GM21528 (cell line): ENCODE measurements around the gene CFAP92.

Source experiments
- ATAC-seq: cut with Tn5 transposase; IDR thresholded peaks from one replicate; pipeline ENCODE4 v1.9.1; 2021; ENCODE audit warnings: mild to moderate bottlenecking, moderate library complexity; ENCODE audit not compliant: unreplicated experiment, low FRiP score

The CFAP92 gene

DNA sequence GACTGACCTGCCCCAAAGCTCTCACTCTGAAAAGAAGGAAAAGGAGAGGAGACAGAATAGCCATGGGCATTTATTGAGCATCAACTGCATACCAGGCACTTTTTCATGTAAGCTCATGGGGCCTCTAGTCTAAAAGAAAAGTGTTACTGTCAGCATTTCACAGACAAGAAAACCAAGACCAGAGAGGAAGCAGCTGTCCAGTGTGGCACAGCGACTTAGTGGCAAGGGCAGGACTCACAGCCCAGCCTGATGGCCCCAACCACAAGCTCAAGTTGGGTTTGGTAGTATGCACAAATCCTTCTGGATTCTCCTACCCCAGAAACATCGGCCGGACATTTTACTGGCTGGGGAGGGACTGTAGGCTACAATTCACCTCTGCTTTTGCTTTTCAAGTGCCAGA is 13.0 kb upstream of the CFAP92 start:
- no peak for ATAC-seq

DNA sequence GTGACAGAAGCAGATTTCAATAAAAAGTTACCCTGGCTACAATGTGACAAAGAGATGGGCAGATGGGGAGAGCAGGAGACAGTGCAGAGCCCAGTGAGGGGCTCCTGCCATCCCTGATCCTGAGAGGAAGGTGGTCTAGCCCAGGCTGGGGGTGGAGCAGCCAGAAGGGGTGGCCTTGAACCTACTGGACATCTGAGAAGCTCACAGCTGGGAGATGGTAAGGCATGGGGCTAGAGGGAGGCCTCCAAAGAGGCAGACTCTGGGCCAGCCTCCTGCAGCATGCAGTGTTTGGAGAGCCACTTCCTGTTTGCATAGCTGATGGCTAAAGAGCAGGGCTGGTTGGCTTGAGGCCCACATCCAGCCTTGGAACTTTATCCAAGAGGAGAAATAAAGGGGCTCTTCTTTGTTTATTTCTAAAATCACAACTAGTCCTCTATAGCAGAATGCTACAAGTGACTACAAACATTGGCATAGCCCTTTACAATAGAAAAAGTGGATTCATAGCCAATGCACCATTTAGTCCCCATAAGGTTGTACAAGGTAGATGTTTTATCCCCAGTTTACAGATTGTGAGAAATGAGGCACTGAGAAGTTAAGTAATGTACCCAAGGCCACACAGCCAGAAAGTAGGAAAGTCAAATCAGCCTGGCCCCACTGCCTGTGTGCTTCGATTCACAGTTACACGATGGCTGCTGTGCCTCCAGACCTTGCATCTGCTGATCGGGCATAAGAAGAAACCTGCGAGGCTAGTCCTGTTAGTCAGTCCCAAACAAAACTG is 11.8 kb upstream of the CFAP92 start:
- no peak for ATAC-seq

DNA sequence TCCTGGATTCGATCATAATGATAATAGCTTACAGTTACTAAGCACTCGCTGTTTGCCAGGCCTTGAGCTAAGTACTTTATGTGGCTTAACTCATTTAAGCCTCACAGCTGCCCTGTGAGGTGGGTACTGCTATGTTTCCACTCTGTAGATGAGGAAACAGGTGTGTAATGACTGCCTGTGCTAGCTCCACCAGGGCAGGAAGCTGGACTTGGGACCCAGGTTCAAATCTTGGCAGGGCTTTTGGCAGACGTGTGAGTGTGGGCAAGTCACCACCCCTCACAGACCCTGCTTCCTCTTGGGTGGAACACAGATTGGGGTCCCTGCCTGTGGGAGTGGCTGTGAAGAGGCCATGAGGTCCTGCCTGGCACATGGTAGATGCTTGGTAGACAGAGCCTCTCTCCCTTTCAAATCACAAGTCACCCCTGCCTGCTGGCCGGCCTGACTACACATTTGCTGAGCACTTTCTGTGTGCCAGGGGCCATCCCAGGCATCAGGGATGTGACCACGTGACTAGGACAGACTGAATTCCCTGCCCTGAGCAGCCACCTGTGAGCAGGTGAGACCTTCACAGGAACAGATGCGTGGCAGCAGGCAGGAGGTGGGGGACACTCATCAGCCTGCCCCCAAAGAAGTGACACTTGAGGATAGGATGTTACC is 10.9 kb upstream of the CFAP92 start:
- no peak for ATAC-seq

DNA sequence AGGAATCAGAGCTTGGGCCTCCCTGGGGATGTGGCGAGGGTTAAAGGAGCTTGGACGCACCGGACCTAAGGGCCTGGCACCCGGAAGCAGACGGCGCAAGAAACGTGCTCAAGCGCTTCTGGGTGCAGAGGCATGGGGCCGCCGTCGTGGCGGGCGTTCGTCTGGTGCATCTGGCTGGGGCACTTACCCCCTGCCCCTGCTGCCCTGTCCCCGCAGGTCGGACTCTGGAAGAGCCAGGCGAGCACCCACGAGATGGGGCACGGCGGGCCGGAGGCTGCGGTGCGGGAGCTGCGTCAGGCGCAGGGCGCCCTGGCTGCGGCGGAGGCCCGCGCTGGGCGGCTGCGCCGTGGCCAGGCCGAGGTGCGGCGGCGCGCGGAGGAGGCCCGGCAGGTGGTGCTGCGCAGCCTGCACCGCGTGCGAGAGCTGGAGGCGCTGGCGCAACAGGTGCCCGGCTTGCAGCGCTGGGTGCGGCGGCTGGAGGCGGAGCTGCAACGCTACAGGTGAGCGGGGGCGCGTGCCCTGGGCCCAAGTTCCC is 9.8 kb upstream of the CFAP92 start:
- ATAC-seq, result no peak

DNA sequence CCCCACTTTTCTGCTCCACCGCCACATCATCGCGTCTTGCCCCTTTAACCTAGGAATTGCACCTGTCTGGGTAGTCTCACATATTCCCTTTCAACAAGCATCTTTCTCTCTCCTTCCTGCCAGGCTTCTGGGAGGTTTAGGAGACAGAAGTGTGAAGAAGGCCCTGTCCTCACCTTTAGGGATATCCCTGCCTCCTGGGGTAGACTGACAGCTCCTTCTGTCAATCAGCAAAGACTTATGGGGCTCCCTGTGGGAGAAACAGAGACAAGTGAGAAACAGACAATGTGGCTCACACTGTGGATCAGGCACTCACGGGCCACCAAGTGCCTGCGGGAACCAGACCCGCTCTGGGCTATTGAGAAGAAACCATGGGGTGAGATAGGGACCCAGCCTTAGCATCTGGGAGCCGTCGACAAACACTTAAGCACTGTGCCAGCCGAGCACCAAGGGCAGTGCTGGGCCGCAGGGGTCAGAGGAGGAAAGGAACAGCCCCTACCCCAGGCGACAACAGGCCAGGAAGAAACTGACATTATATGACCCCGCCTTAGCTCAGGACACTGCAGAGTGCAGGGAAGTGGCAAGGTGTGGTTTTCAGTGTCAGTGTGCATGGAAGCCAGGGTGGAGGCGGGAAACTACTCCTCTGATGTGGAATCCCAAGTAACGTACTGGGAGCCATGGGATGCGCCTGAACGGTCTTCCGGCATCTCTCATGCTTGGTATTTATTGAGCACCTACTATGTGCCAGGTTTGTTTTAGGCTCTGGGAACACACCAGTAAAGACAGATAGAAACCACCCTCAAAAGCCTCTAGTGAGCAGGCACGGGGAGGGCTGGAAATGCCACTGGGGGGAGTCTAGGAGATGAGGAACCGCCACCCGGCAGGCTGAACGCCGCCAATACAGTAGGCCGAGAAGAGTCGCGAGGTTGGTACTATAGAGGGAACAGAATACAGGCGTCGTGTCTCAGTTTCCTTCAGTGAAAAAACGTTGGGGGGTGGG is 9.0 kb upstream of the CFAP92 start:
- ATAC-seq, result no peak

DNA sequence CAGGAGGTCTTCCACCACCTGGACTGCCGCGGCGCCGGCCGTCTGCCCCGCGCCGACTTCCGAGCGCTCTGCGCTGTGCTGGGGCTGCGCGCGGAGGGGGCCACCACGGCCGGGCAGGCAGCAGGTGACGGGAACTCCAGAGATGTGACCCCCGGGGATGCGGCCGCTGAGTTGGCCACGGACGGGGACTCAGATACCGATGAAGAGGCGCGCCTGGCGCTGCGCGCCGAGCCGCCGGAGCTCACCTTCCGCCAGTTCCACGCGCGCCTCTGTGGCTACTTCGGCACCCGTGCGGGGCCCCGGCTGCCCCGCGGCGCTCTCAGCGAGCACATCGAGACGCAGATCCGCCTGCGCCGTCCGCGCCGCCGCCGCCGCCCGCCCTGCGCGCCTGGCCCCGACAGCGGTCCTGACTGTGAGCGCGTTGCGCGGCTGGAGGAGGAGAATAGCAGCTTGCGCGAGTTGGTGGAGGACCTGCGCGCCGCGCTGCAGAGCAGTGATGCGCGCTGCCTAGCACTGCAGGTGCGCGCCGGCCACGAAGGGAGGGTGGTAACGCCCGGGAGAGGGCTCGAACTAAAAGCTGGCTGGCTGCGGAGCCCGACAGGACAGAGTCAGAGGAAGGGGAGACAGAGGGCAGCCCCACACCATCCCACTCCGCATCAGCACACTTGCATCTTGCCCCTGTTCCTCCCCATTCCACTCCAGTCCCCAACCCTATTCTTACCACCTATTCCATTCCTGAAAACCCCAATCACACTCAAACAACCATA is 8.1 kb upstream of the CFAP92 start:
- ATAC-seq, result no peak

DNA sequence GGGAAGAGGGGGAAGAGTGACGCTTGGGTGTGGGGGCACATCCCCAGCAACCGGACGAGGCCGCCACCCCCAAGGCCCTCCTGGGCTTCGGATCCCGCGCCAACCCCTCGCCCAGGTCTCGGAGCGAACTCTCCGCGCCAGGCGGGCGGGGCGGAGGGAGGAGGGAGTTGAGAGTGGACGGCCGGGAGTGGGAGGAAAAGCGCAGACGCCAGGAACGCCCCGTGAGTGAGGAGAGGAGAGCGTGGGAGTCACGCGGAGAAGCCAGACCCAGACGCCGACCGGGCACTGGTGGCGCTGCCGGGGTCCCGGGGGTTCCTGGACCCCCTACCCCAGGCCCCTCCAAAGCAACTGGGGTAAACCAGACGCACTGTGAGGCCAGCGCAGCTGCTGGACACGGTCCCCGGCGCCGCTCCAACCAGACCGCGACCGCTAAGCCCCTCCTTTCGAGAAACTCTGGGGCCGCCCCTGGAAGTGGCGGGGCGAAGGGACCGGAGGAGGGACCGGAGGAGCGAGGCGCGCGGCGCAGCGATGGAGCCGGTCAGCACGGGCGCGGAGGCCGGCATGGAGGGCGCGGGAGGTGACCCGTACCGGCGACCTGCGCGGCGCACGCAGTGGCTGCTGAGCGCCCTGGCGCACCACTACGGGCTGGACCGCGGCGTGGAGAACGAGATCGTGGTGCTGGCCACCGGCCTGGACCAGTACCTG is 7.4 kb upstream of the CFAP92 start, which contains the start of gene EFCC1:
TSS of gene EFCC1 (plus strand) at position 204 of the 705 bp plus-strand sequence. CDS start at position 529, 325 bp downstream.
- ATAC-seq, result no peak

DNA sequence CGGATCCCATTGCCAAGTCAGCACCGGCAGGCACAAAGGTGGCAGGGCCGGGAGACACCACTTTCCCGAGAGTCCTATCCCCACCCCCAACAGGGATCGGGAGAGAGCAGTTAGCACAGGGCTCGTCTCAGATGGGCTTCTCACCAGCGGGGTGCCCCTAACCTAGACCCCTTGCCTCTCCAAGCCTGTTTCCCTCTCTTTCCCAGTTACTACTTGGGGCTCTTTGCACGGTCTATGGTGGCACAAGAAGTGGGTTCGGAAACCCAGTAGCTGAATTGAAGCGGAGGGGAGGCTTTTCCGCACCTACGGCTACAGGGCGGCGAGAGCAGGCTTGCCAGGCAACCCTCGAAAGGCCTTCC is 6.8 kb upstream of the CFAP92 start:
- ATAC-seq, result no peak

DNA sequence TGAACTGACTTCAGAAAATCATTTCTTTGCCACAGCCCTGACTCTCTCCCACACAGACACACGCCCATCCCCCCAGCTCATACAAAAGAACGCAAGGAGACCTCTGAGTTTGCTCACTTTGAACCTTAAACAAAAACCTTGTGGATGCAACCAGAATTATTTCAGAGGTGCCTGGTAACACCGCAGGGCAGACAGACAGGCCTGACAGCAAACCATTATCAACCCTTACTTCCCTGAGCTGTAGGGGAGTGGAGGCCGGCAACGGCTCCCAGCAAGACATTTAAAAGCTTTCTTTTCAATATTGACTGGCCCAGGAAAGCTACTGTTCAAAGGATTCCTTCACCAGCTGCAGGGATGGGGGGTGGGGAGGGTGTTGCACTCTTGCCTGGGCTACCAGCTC is 5.2 kb upstream of the CFAP92 start:
- ATAC-seq, result no peak

DNA sequence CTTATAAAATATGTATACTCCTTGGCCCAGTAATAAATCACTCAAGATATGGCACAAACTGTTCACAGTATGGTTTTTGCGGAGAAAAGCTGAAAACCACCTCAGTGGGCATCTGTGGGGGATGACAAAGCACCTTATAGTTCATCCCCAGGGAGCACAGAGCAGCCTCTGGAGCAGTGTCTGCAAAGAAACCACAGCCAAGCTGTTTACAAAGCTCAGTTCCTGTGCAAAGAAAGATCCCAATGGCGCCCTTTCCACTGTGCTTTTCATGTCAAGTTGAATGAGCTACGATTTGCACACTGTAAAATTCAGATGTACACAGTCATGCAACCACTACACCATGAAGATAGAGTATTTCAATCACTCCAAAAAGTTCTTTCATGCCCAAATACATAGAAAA is 4.7 kb upstream of the CFAP92 start:
- ATAC-seq, result no peak

DNA sequence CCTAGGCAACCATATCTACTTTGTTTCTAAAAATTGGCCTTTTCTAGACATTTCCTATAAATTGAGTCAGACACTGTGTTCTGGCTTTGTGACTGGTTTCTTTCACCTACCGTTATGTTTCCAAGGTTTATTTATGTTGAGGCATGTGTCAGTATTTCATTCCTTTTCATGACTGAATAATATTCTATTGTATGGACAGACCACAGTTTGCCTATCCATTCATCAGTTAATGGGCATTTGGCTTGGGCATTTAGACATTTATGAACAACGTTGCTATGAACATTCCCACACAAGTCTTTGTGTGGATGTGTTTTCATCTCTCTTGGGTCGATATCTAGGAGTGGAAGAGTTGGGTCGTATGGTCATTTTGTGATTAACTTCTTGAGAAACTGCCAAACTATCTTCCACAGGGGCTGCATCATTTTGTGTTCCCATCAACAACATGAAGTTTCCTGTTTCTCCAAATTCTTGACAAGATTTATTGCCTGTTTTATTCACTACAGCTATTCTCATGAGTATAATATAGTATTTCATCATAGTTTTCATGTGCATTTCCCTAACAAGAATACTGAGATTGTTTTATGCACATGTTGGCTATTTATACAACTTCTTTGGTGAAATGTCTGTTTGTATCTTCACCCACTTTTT is 3.7 kb upstream of the CFAP92 start:
- ATAC-seq, result no peak

DNA sequence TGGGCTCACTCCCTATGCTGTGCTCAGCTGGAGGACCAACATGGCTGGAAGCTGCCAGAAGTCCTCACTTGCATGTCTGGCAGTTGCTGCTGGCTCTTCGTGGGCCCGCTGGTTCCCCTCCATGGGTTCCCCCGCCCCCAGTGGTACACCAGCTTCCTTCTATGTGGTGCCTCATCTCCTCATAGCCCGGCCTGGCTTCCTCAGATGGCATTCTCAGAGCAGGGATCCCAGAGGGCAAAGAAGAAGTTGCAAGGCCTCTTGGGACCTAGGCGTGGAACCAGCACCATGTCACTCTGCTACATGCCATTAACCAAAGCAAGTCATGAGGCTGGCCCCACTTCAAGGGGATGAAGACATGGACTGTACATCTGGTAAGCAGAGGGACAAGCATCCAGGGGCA is 2.9 kb upstream of the CFAP92 start:
- ATAC-seq, result no peak

DNA sequence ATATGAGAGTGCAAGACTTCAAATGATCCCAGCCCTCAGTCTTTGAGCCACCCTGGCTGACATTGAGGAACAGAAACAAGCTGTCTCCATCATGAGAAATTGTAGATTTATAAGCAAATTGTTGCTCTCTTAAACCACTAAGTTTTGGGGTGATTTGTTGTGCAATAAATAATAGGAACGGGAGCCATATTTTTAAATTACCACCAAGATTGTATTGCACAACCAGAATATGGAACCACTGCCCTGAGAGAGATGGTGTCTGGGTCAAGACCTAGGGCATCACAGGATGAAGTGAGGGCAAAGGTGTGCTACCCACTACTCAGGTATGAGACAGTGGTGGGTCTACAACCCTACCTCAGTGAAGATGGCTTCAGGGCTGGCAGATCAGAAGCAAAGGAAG is 2.3 kb upstream of the CFAP92 start:
- no peak for ATAC-seq

DNA sequence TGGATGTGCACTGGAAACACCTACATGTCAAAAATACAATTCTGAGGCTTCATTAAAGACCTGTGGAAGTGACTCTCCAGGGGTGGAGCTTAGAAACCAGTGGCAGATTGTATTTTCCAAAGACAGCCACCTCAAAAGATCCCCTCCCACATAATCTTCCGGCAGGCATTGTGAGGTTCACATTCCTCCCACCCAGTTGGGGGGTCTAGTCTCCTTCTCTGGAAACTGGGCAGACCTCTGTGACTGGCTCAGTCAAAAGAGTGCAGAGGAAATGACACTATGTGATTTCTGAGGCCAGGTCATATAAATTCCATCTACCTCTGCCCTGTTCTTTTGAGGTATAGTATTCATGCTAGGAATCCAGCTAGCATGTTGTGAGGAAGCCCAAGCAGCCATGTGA is 1.9 kb upstream of the CFAP92 start:
- no peak for ATAC-seq

DNA sequence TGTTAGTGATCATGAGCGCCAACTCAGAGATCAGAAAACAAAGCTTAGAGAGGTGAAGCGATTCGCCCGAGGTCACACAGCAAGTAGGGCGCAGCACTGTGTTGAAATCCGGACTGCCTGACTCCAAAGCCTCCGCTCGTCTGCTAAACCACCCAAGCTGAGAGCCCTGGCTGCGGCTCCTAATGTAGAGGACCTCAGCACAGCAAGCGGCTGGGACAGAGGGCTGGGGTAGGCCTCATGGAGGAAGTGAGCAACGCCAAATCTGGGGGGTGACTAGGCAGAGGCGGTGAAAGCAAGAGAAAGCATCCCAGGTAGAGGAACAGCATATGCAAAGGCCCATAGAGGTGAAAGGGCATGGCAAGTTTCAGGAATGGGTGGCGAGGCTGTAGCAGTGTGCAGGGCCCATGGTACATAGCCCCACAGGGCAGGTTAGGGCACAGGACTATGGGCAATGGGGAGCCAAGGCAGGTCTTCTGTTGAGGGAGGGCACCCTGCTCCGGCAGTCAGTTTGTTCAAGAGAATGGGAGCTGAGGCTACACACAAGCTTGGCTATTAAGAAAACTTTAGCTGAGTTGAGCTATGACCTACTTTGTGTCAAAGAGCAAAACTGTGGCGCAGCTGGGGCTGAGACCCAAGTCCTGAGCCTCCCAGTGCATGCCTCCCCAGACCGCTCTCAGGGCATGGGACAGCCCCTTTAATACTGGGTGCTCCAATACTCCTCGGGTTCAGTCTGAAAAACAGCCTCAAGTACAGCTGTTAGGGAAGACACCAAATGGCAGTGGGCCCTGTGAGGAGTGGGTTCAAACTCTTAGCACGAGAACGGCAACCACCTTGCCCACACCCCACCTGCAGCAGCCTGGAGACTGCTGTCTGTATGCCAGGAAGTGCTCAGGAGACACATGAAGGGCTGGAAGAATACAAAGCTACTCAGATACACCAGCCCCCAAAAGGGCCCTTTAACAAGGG is 988 bp upstream of the CFAP92 start:
- no peak for ATAC-seq

DNA sequence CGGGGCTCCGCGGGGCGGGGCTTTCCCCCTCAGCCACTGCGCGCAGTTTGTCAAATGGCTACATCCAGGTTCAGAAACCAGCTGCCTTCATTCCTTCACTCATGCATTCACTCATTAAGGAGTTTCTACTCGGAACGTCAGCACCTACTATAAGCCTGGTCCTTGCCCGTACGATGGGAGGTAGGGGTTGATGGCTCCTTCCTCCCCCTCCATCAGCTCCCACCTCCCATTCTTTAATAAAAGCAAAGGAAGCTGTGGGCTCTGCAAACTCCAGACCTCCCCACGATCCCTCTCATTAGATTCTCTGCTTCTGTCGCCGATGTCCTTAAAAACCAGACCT is 267 bp upstream of the CFAP92 start:
- ATAC-seq, result no peak

DNA sequence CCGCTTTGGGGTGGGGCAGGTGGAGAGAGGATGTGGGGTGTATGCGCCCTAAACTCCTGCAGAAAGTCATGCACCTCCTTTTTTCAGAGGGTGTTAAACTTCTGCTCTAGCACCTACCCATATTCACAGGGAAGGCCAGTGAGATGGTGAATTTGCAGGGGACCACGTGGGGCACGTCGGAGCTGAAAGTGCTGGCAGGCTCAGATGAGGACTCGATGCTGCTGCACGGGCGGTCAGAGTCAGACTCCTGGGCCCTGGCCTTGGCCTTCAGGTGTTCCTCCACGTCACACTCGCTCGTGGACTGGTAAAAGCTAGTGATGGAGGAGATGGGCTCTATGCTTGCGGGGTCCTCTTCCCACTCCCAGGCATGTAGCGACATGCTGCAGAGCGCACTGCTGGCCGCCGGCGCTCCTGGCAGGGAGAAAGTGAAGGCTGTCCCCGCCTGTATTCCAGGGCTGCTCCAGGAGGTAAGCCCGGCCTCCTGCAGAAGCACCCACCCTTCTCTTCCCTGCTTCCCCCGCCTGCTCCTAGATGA is 883 bp downstream of the CFAP92 start:
- ATAC-seq, result no peak
